ENCODE results near the gene PRKN.
A peak's percentile ranks its signal among the peaks of the same experiment; 100 is the strongest.

DNA sequence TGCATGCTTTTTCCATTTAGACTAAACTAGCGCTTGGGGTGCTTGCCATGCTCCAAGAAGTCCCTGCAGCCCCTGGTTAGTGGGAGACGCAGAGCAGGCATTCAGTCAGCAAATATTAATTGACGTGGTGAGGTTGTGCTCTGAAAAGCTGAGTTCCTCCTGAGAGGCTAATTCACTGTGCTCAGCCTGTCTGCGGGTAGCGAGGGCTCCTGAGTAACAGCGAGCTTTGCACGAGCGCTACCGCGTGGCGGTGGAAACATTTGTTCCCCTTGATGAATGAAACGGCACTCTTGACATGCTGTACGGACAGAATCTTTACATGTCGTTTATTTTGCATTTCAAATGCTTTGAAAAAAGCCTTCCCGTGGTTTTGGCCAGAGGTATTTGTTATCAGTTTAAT is 1283.1 kb downstream of the PRKN start:
- TF ChIP-seq, protein P1, sequence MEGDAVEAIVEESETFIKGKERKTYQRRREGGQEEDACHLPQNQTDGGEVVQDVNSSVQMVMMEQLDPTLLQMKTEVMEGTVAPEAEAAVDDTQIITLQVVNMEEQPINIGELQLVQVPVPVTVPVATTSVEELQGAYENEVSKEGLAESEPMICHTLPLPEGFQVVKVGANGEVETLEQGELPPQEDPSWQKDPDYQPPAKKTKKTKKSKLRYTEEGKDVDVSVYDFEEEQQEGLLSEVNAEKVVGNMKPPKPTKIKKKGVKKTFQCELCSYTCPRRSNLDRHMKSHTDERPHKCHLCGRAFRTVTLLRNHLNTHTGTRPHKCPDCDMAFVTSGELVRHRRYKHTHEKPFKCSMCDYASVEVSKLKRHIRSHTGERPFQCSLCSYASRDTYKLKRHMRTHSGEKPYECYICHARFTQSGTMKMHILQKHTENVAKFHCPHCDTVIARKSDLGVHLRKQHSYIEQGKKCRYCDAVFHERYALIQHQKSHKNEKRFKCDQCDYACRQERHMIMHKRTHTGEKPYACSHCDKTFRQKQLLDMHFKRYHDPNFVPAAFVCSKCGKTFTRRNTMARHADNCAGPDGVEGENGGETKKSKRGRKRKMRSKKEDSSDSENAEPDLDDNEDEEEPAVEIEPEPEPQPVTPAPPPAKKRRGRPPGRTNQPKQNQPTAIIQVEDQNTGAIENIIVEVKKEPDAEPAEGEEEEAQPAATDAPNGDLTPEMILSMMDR (IDR thresholded peaks at IDR 0.05; ENCODE audit: insufficient read depth, low read depth, low read length), result peak; percentile 24
- no peak for TF ChIP-seq EZH2 (IDR thresholded peaks at IDR 0.05; ENCODE audit: insufficient read depth, low read length)
